ENCODE data around the gene OXCT1.

OXCT1 gene

GRCh38 chr5:41840251-41840650, 30.0 kb downstream of the OXCT1 start:
- no peak overlapping the region for H3K27ac ChIP-seq
- TF ChIP-seq CTCF (conservative IDR thresholded peaks at IDR 0.05) (no peak), ZFX (IDR thresholded peaks at IDR 0.05) (no peak)

GRCh38 chr5:41837793-41838192, 32.4 kb downstream of the OXCT1 start:
- no peak for TF ChIP-seq ZFX (IDR thresholded peaks at IDR 0.05)
- H3K27ac ChIP-seq = no peak overlapping the region

- peak overlapping the region; percentile 41 for H3K27ac ChIP-seq
- no peak for TF ChIP-seq CTCF (conservative IDR thresholded peaks at IDR 0.05)
- TF ChIP-seq ZFX (IDR thresholded peaks at IDR 0.05) = no peak
Observed at GRCh38 chr5:41835645-41836044, 34.6 kb downstream of the OXCT1 start.

- no peak overlapping the region for H3K27ac ChIP-seq
- no peak for TF ChIP-seq CTCF (conservative IDR thresholded peaks at IDR 0.05)
- TF ChIP-seq ZFX (IDR thresholded peaks at IDR 0.05) = no peak
Observed at GRCh38 chr5:41834506-41834905, 35.7 kb downstream of the OXCT1 start.

- no peak for TF ChIP-seq CTCF (conservative IDR thresholded peaks at IDR 0.05)
- TF ChIP-seq ZFX (IDR thresholded peaks at IDR 0.05) = no peak
- peak overlapping the region; percentile 25; the same call in 1 of the 2 replicates for H3K27ac ChIP-seq
Observed at GRCh38 chr5:41832430-41832829, 37.8 kb downstream of the OXCT1 start.

GRCh38 chr5:41831155-41831554, 39.1 kb downstream of the OXCT1 start:
- no peak for TF ChIP-seq ZFX (IDR thresholded peaks at IDR 0.05)
- no peak overlapping the region for H3K27ac ChIP-seq

GRCh38 chr5:41827792-41828191, 42.4 kb downstream of the OXCT1 start:
- TF ChIP-seq CTCF (conservative IDR thresholded peaks at IDR 0.05) (no peak), ZFX (IDR thresholded peaks at IDR 0.05) (no peak)
- no peak overlapping the region for H3K27ac ChIP-seq

- H3K27ac ChIP-seq = no peak overlapping the region
Observed at GRCh38 chr5:41822036-41822435, 48.2 kb downstream of the OXCT1 start.

More at GRCh38 chr5:41822036-41822435, 48.2 kb downstream of the OXCT1 start:
- TF ChIP-seq CTCF (conservative IDR thresholded peaks at IDR 0.05) (no peak), ZFX (IDR thresholded peaks at IDR 0.05) (no peak)
